ENCODE measurements around the gene LINC01488.

Gene LINC01488

GRCh38 chr11:69488543-69488940 lies 7.1 kb downstream of the LINC01488 start:
- DNase-seq (ENCODE audit: low read depth): no peak
- no peak for TF ChIP-seq CTCF (IDR thresholded peaks at IDR 0.05; ENCODE audit: control insufficient read depth, insufficient read depth, low read depth, low read length, missing control alignments)
- H3K4me3 ChIP-seq (ENCODE audit: control insufficient read depth, low read depth, low read length): no peak overlapping the region

GRCh38 chr11:69489031-69489745 lies 7.7 kb downstream of the LINC01488 start:
- DNase-seq (ENCODE audit: low read depth): no peak
- no peak overlapping the region for H3K4me3 ChIP-seq (ENCODE audit: control insufficient read depth, low read depth, low read length)
- no peak for TF ChIP-seq CTCF (IDR thresholded peaks at IDR 0.05; ENCODE audit: control insufficient read depth, insufficient read depth, low read depth, low read length, missing control alignments)

GRCh38 chr11:69489746-69490365 lies 8.4 kb downstream of the LINC01488 start:
- H3K4me3 ChIP-seq (ENCODE audit: control insufficient read depth, low read depth, low read length): no peak overlapping the region
- TF ChIP-seq CTCF (IDR thresholded peaks at IDR 0.05; ENCODE audit: control insufficient read depth, insufficient read depth, low read depth, low read length, missing control alignments): no peak

DNA sequence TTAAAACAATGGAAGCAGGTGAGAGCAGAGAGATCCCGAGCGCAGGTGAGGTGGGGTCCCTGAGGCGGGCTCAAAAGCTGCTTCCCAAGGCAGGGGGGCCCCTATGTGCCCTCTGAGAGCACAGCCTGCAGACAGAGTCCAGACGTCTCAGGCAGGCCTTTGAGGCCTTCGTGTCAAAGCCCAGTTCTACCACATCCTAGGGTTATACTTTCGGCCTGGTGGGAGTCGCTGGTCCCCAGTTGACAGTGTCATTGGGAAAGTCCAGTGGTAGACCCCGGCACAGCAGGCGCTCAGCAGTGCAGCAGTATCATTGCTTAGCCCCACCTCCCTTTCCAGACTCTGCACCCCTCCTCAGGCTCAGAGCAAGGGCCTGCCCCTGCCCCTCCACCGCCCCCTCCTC lies 9.1 kb downstream of the LINC01488 start:
- TF ChIP-seq CTCF (IDR thresholded peaks at IDR 0.05; ENCODE audit: control insufficient read depth, insufficient read depth, low read depth, low read length, missing control alignments): no peak
- H3K4me3 ChIP-seq (ENCODE audit: control insufficient read depth, low read depth, low read length): no peak overlapping the region
- no peak for DNase-seq (ENCODE audit: low read depth)

More at GRCh38 chr11:69489746-69490365, 8.4 kb downstream of the LINC01488 start:
- no peak for DNase-seq (ENCODE audit: low read depth)

DNA sequence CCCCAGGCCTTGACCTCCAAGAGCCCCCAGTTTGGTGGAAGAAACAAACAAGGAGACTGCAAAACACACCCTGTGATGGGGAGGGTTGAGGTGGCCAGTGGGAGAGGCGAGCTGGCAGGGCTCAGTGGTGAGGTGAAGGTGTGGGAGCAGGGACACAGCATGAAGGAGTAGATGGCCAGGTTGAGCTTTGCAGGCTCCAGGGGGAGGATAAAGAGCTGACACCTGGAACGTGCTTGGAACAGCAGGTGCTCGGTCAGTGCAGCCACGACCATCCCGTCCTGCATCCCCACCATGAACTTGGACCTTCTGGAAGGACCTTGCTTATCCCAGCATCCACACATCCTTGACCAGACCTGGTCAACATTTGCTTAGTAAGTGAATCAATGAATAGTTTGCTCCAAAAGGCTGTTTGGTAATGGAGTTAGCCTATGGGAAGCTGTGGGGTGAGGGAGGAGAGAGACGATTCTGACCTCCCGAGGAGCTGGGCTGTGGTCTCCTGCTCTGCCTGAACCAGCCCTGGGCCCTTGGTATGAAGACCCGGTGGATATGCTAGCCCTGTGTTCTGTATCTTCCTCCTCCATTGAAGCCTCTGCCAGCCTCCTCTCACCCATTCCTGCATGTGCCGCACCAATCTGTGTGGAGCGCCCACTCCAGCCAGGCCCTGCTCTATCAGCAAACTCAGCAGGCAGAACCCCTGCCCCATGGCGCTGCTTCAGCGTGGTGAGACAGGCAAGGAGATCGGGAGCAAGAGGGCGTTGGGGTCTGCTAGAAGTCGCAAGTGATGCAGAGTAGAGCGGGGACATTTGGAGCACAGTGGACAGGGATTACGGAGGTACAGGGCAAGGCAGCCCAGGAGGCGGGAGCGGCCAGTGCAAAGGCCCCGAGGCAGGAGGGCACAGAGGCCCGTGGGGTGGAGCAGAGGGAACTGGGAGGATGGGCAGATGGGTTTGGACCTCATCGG lies 9.9 kb downstream of the LINC01488 start:
- no peak overlapping the region for H3K4me3 ChIP-seq (ENCODE audit: control insufficient read depth, low read depth, low read length)
- DNase-seq (ENCODE audit: low read depth): no peak
- no peak for TF ChIP-seq CTCF (IDR thresholded peaks at IDR 0.05; ENCODE audit: control insufficient read depth, insufficient read depth, low read depth, low read length, missing control alignments)

DNA sequence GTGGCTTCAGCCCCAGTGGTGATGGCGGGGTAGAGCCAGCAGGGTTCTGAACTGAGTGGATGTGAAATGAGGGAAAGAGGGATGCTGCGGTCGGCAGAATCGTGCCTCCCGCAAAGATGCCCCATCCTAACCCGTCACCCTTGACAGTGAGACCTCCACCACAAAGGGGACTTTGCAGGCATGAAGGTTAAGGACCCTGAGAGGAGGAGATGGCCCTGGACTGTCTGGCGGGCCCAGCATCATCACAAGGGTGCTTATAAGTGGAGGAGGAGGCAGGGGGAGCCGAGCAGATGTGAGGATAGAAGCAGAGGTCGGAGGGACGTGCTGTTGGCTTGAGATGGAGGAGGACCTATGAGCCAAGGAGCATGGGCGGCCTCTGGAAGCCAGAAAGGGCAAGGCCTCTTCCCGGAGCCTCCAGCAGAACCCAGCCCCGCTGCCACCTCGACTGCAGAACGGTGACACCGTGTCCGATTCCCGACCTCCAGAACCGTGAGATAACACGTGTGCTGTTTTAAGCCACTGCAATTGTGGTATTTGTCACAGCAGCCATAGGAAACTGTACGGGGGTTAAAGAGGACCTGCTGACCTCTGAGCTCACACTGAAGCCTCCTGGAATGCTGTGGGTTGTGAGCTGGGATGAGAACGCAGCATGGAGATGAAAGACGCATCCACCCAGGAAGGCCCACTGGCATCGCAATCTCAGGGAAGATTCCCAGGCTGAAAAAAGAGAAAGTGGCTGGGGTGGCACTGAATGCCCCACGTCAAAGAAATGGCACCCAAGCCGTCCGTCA lies 10.9 kb downstream of the LINC01488 start:
- TF ChIP-seq CTCF (IDR thresholded peaks at IDR 0.05; ENCODE audit: control insufficient read depth, insufficient read depth, low read depth, low read length, missing control alignments): no peak
- H3K4me3 ChIP-seq (ENCODE audit: control insufficient read depth, low read depth, low read length): no peak overlapping the region
- no peak for DNase-seq (ENCODE audit: low read depth)

Data from AG09309 (cell line).